HL-60 (cell line): ENCODE measurements around the gene ZFAND3.

Source experiments
- DNase-seq, 2 experiments: peaks; one replicate each; pipeline ENCODE4 v3.0.0-alpha.2; 2010 to 2020; ENCODE audit warnings: low read depth in 1 of 2, low spot score in 1 of 2
- H3K27ac ChIP-seq: fragments of 250-450 bp; sonication (Bioruptor Pico); replicated peaks from 2 replicates; pipeline ENCODE4 v1.5.1; 2020; ENCODE audit warnings: mild to moderate bottlenecking, moderate library complexity
- H3K27me3 ChIP-seq: fragments of 250-450 bp; sonication (Bioruptor Pico); 2 replicates; pipeline ENCODE4 v1.5.1; 2021; ENCODE audit warnings: mild to moderate bottlenecking, moderate library complexity; ENCODE audit not compliant: insufficient read depth, poor library complexity, severe bottlenecking
- H3K4me3 ChIP-seq: replicated peaks from 2 replicates; pipeline ENCODE4 v1.5.1; 2011; ENCODE audit warnings: mild to moderate bottlenecking, control low read depth, low read length; ENCODE audit not compliant: insufficient read depth
- CTCF ChIP-seq: IDR thresholded peaks from one replicate; pipeline ENCODE4 v1.5.1; 2011; ENCODE audit warnings: low read length, control low read depth, inconsistent platforms; ENCODE audit not compliant: insufficient read depth
- GABPA ChIP-seq: IDR thresholded peaks from 2 replicates; pipeline ENCODE4 v1.6.1; 2012; ENCODE audit warnings: low read depth
- POLR2AphosphoS5 ChIP-seq: IDR thresholded peaks from 2 replicates; pipeline ENCODE4 v1.6.1; 2012; ENCODE audit warnings: low read depth
- REST ChIP-seq: IDR thresholded peaks from 2 replicates; pipeline ENCODE4 v1.6.1; 2012; ENCODE audit warnings: low read depth; ENCODE audit not compliant: insufficient replicate concordance
- SPI1 ChIP-seq: IDR thresholded peaks from 2 replicates; pipeline ENCODE4 v1.6.1; 2012; ENCODE audit warnings: low read depth, mild to moderate bottlenecking, borderline replicate concordance

ZFAND3 gene

GRCh38 chr6:37868447-37868825, 48.9 kb downstream of the ZFAND3 start:
- DNase-seq: no peak
- no peaks in the 10 kb centered on the region for H3K27me3 ChIP-seq
- H3K4me3 ChIP-seq: no peak overlapping the region
- no peak overlapping the region for H3K27ac ChIP-seq
- TF ChIP-seq SPI1: no peak
- TF ChIP-seq GABPA: no peak
- TF ChIP-seq REST: no peak
- TF ChIP-seq POLR2AphosphoS5: no peak
- no peak for TF ChIP-seq CTCF

- Histone ChIP-seq H3K4me3 (no peak overlapping the region), H3K27me3 (no peaks in the 10 kb centered on the region), H3K27ac (no peak overlapping the region)
- no peak for DNase-seq
- no peak for TF ChIP-seq POLR2AphosphoS5
- no peak for TF ChIP-seq CTCF
Observed at GRCh38 chr6:37871616-37872372, 52.3 kb downstream of the ZFAND3 start.

GRCh38 chr6:37872373-37872745, 52.8 kb downstream of the ZFAND3 start:
- DNase-seq: no peak
- H3K27ac ChIP-seq: no peak overlapping the region
- H3K27me3 ChIP-seq: no peaks in the 10 kb centered on the region
- no peak overlapping the region for H3K4me3 ChIP-seq
- TF ChIP-seq CTCF (no peak), REST (no peak), POLR2AphosphoS5 (no peak), GABPA (no peak), SPI1 (no peak)

- TF ChIP-seq POLR2AphosphoS5 (no peak), CTCF (no peak), SPI1 (no peak), REST (no peak), GABPA (no peak)
- no peak for DNase-seq
- H3K27ac ChIP-seq: no peak overlapping the region
- no peaks in the 10 kb centered on the region for H3K27me3 ChIP-seq
- H3K4me3 ChIP-seq: no peak overlapping the region
Observed at GRCh38 chr6:37874726-37875125, 55.2 kb downstream of the ZFAND3 start.
